ENCODE results near the gene BDH2.

The BDH2 gene

GRCh38 chr4:103052779-103053178, 46.9 kb downstream of the BDH2 start:
- no peaks in the 10 kb centered on the region for H3K9me3 ChIP-seq (ENCODE audit: control insufficient read depth, insufficient read depth, low read depth, low read length)
- no peaks in the 10 kb centered on the region for H3K4me1 ChIP-seq (ENCODE audit: control insufficient read depth, insufficient read depth, low read length)
- no peak overlapping the region for H3K4me3 ChIP-seq (ENCODE audit: low read depth, low read length)
- no peak overlapping the region for H3K27ac ChIP-seq (ENCODE audit: extremely low read depth, low read depth, low read length)
- CTCF ChIA-PET, result no interaction called here
- TF ChIP-seq ZSCAN4 (tag by site-specific recombination; IDR thresholded peaks at IDR 0.05) (no peak), ZNF24 (tag by site-specific recombination; IDR thresholded peaks at IDR 0.05) (no peak), ZNF214 (tag by site-specific recombination; IDR thresholded peaks at IDR 0.05; ENCODE audit: borderline replicate concordance) (no peak), ZNF280C (tag by site-specific recombination; IDR thresholded peaks at IDR 0.05) (no peak), ZNF138 (tag by site-specific recombination; IDR thresholded peaks at IDR 0.05; ENCODE audit: borderline replicate concordance) (no peak), ZNF623 (tag by site-specific recombination; IDR thresholded peaks at IDR 0.05) (no peak), ZNF366 (tag by site-specific recombination; conservative IDR thresholded peaks at IDR 0.05) (no peak), ZNF785 (tag by site-specific recombination; IDR thresholded peaks at IDR 0.05) (no peak), YY1 (tag by site-specific recombination; IDR thresholded peaks at IDR 0.05) (no peak), ZNF544 (tag by site-specific recombination; IDR thresholded peaks at IDR 0.05) (no peak), PBX3 (CRISPR knock-in tag; IDR thresholded peaks at IDR 0.05) (no peak), IKZF3 (tag by site-specific recombination; IDR thresholded peaks at IDR 0.05) (no peak), CTCF (tag by site-specific recombination; IDR thresholded peaks at IDR 0.05) (no peak), ZNF169 (tag by site-specific recombination; IDR thresholded peaks at IDR 0.05) (no peak), ZNF548 (tag by site-specific recombination; IDR thresholded peaks at IDR 0.05) (no peak)
- H3K36me3 ChIP-seq (ENCODE audit: control insufficient read depth in 2 of 2, insufficient read depth in 1 of 2, low read length in 2 of 2), result peaks cover 0 to 24% of the 10 kb centered on the region in 2 experiments; a peak in 1 of 3 replicates
- POLR2A ChIA-PET, result no interaction called here

GRCh38 chr4:103052145-103052544, 47.5 kb downstream of the BDH2 start:
- Histone ChIP-seq H3K4me3 (ENCODE audit: low read depth, low read length) (no peak overlapping the region), H3K9me3 (ENCODE audit: control insufficient read depth, insufficient read depth, low read depth, low read length) (no peaks in the 10 kb centered on the region), H3K27ac (ENCODE audit: extremely low read depth, low read depth, low read length) (no peak overlapping the region), H3K4me1 (ENCODE audit: control insufficient read depth, insufficient read depth, low read length) (no peaks in the 10 kb centered on the region), H3K36me3 (ENCODE audit: control insufficient read depth in 2 of 2, insufficient read depth in 1 of 2, low read length in 2 of 2) (peaks cover 0 to 26% of the 10 kb centered on the region in 2 experiments; a peak in 1 of 3 replicates)
- POLR2A ChIA-PET, result interaction anchor here (0.7 kb wide), 1 partner anchor 614 kb away, joined by 3 read pairs; no protein-coding TSS in a partner anchor
- CTCF ChIA-PET, result interaction anchor here (0.8 kb wide), 1 partner anchor 48 kb away, joined by 10 read pairs; no protein-coding TSS in a partner anchor
- TF ChIP-seq HOXA7 (CRISPR knock-in tag; IDR thresholded peaks at IDR 0.05; ENCODE audit: borderline replicate concordance) (no peak), SETDB1 (IDR thresholded peaks at IDR 0.05; ENCODE audit: insufficient read length, low read length) (no peak), ZNF174 (tag by site-specific recombination; IDR thresholded peaks at IDR 0.05) (no peak), ZNF670 (tag by site-specific recombination; IDR thresholded peaks at IDR 0.05; ENCODE audit: low read depth) (no peak), PBX3 (CRISPR knock-in tag; IDR thresholded peaks at IDR 0.05) (no peak), ZNF426 (tag by site-specific recombination; IDR thresholded peaks at IDR 0.05) (no peak), ZBTB48 (tag by site-specific recombination; IDR thresholded peaks at IDR 0.05) (no peak), EGR2 (tag by site-specific recombination; IDR thresholded peaks at IDR 0.05; ENCODE audit: low read depth) (no peak), ZSCAN30 (tag by site-specific recombination; IDR thresholded peaks at IDR 0.05) (no peak), ZNF280C (tag by site-specific recombination; IDR thresholded peaks at IDR 0.05) (no peak), ZNF645 (tag by site-specific recombination; IDR thresholded peaks at IDR 0.05) (no peak), ZNF514 (tag by site-specific recombination; IDR thresholded peaks at IDR 0.05) (no peak)
